Right atrium auricular region (tissue), 2 donors: ENCODE measurements around the gene HHIP. TPM values are rescaled to one million over a fixed set of nuclear protein-coding genes. Genes with fewer than 3 reads are reported as not detected.
A peak's percentile ranks its signal among the peaks of the same experiment; 100 is the strongest.

Experiments
- DNase-seq: peaks from one replicate; pipeline ENCODE4 v3.0.0-alpha.2; 2019; ENCODE audit warnings: low spot score
- H3K27ac ChIP-seq, 2 donors: fragments of 200-600 bp; sonication (generic); 1 replicate in 1 of 2; 2 replicates in 1 of 2; pipeline ENCODE4 v1.5.1; 2016 to 2019
- H3K27me3 ChIP-seq, 2 donors: fragments of 200-600 bp; sonication (generic); one replicate each; pipeline versions ENCODE4 v1.5.1 to v1.6.0; 2017 to 2019
- H3K36me3 ChIP-seq: fragments of 200-600 bp; sonication (generic); one replicate; pipeline ENCODE4 v1.5.1; 2016
- H3K4me1 ChIP-seq, 2 donors: fragments of 200-600 bp; sonication (generic); one replicate each; pipeline versions ENCODE4 v1.5.1 to v1.6.0; 2017 to 2019
- H3K4me3 ChIP-seq, 2 donors: fragments of 200-600 bp; sonication (generic); 1 replicate in 1 of 2; 2 replicates in 1 of 2; pipeline ENCODE4 v1.5.1; 2017 to 2019; ENCODE audit warnings: mild to moderate bottlenecking in 1 of 2, moderate library complexity in 1 of 2
- H3K9me3 ChIP-seq, 2 donors: fragments of 200-600 bp; sonication (generic); one replicate each; pipeline ENCODE4 v1.5.1; 2019
- total RNA-seq, 2 donors: library from RNA; depleted of rRNA; stranded (reverse); fragments of >200 nt; gene quantifications; one replicate each; pipeline ENCODE4 v1.1.0, GENCODE V29; 2016
- TF ChIP-seq, protein P1 (sequence below), 2 donors: fragments of 200-600 bp; sonication (generic); IDR thresholded peaks; one replicate each; pipeline ENCODE4 v1.5.1; 2019; ENCODE audit warnings: antibody characterized with exemption in 2 of 2

HHIP gene
- total RNA-seq, 2 donors from 2014 or later = 0.31 to 14.5 TPM

DNA sequence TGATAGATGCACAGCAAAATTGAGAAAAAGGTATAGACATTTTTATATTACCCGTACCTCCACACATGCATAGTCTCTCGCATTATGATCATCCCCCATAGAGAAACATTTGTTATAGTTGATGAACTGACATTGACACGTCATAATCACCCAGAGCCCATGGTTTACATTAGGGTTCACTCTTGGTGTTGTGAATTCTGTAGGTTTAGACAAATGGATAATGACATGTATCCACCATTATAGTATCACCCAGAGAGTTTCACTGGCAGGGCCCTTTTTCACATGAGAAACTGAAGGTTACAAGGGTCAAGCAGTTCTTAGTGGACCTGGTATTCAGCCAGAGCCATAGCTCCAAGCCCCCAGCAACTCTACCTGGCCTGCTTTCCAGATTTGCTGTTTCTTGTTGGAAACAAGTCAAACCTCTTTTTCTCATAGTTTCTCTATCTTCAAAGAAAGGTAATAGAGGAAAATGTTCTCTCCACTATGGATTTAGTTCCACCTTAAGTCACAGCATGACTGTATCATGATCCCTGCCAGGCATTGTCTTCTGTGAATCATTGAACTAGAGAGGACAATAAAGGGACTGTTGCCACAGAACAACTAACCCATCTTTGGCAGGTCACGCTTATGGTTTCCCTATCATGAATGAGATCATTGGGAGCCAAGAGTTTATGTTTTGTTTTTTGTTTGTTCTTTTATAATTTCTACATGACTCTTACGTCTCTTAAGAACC, 64.0 kb downstream of the HHIP start:
- H3K4me3 ChIP-seq = no peak overlapping the region
- no peak overlapping the region for H3K27ac ChIP-seq
- H3K27me3 ChIP-seq = no peaks in the 10 kb centered on the region
- no peak for DNase-seq
- H3K9me3 ChIP-seq = no peaks in the 10 kb centered on the region
- H3K36me3 ChIP-seq = no peaks in the 10 kb centered on the region
- TF ChIP-seq, protein P1, sequence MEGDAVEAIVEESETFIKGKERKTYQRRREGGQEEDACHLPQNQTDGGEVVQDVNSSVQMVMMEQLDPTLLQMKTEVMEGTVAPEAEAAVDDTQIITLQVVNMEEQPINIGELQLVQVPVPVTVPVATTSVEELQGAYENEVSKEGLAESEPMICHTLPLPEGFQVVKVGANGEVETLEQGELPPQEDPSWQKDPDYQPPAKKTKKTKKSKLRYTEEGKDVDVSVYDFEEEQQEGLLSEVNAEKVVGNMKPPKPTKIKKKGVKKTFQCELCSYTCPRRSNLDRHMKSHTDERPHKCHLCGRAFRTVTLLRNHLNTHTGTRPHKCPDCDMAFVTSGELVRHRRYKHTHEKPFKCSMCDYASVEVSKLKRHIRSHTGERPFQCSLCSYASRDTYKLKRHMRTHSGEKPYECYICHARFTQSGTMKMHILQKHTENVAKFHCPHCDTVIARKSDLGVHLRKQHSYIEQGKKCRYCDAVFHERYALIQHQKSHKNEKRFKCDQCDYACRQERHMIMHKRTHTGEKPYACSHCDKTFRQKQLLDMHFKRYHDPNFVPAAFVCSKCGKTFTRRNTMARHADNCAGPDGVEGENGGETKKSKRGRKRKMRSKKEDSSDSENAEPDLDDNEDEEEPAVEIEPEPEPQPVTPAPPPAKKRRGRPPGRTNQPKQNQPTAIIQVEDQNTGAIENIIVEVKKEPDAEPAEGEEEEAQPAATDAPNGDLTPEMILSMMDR (IDR thresholded peaks at IDR 0.05) = no peak
- peaks cover 0 to 4% of the 10 kb centered on the region in 2 donors for H3K4me1 ChIP-seq

GRCh38 chr4:144710526-144710912, 64.6 kb downstream of the HHIP start:
- TF ChIP-seq, protein P1 (IDR thresholded peaks at IDR 0.05) = no peak
- no peaks in the 10 kb centered on the region for H3K27me3 ChIP-seq
- no peaks in the 10 kb centered on the region for H3K36me3 ChIP-seq
- no peak for DNase-seq
- H3K9me3 ChIP-seq = no peaks in the 10 kb centered on the region
- H3K27ac ChIP-seq = peak overlapping the region in 1 of 2 donors; percentile 13
- no peak overlapping the region for H3K4me3 ChIP-seq
- H3K4me1 ChIP-seq = peaks cover 0 to 4% of the 10 kb centered on the region in 2 donors

- no peak for DNase-seq
- no peaks in the 10 kb centered on the region for H3K9me3 ChIP-seq
- TF ChIP-seq, protein P1 (IDR thresholded peaks at IDR 0.05) = no peak
Measured at GRCh38 chr4:144711700-144712456, 65.9 kb downstream of the HHIP start.

GRCh38 chr4:144712775-144713174, 66.8 kb downstream of the HHIP start:
- H3K36me3 ChIP-seq = no peaks in the 10 kb centered on the region
- no peak for DNase-seq
- TF ChIP-seq, protein P1 (IDR thresholded peaks at IDR 0.05) = no peak
- H3K9me3 ChIP-seq = no peaks in the 10 kb centered on the region
- no peaks in the 10 kb centered on the region for H3K27me3 ChIP-seq
- H3K4me1 ChIP-seq = peaks cover 0 to 4% of the 10 kb centered on the region in 2 donors
- no peak overlapping the region for H3K27ac ChIP-seq
- no peak overlapping the region for H3K4me3 ChIP-seq

More at GRCh38 chr4:144711700-144712456, 65.9 kb downstream of the HHIP start:
- Histone ChIP-seq H3K27me3 (no peaks in the 10 kb centered on the region), H3K4me3 (no peak overlapping the region), H3K4me1 (peaks cover 0 to 4% of the 10 kb centered on the region in 2 donors), H3K36me3 (no peaks in the 10 kb centered on the region), H3K27ac (no peak overlapping the region)

DNA sequence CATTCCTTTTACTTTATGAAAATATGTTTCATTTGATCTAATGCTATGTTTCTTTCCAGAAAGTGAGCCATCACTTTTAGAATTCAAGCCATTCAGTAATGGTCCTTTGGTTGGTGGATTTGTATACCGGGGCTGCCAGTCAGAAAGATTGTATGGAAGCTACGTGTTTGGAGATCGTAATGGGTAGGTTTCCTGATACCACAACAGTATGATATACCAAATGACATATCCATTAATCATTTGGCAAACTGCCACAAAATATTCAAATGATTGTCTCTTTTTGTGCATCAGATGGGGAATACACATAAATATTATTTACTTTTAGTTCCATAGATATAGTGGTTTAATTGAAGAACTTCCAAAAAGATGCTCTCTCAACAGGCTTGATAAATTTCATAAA, 68.2 kb downstream of the HHIP start:
- H3K36me3 ChIP-seq = no peaks in the 10 kb centered on the region

More for the DNA sequence above, 68.2 kb downstream of the HHIP start:
- Histone ChIP-seq H3K27ac (no peak overlapping the region), H3K4me1 (peaks cover 0 to 3% of the 10 kb centered on the region in 2 donors), H3K4me3 (no peak overlapping the region), H3K27me3 (no peaks in the 10 kb centered on the region), H3K9me3 (no peaks in the 10 kb centered on the region)
- DNase-seq = no peak
- TF ChIP-seq, protein P1 (IDR thresholded peaks at IDR 0.05) = no peak
